NB4 (cell line): ENCODE data around the gene CCBE1.

ENCODE experiments used
- CTCF ChIP-seq: IDR thresholded peaks from one replicate; pipeline ENCODE4 v1.5.1; 2012; ENCODE audit warnings: low read depth, low read length
- POLR2A ChIP-seq: IDR thresholded peaks from 2 replicates; pipeline ENCODE4 v1.6.1; 2011; ENCODE audit warnings: mild to moderate bottlenecking; ENCODE audit not compliant: insufficient read length; ENCODE audit errors: extremely low read depth

GRCh38 chr18:59562751-59563150 is 134.5 kb downstream of the CCBE1 start:
- no peak for TF ChIP-seq CTCF
- TF ChIP-seq POLR2A, result no peak
